COLO829 (cell line): ENCODE data around the gene KRTAP20-2.

Experiments used
- DNase-seq: peaks from one replicate; pipeline ENCODE4 v3.0.0; 2012; ENCODE audit warnings: low spot score

Gene KRTAP20-2

DNA sequence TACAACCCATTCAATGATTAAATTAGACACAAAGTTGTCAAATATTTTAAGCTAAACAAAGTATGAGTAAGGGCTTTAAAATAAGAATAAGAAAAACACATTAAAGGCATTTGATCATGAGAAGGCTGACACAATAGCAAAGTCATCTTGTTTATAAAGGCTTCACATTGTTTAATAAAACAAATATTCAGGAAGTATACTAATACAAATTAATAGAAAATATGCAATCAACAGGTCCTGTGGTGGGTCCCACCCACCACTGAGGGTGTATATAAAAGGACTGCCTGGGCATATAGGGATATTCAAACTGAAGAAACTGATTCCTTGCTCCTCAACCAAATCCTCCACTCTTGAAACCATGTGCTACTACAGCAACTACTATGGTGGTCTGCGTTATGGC, at the start of gene KRTAP20-2:
Gene KRTAP20-2 (plus strand): TSS at position 301 of the 400 bp plus-strand sequence. CDS start 58 bp downstream, at position 359.
- DNase-seq: no peak

DNA sequence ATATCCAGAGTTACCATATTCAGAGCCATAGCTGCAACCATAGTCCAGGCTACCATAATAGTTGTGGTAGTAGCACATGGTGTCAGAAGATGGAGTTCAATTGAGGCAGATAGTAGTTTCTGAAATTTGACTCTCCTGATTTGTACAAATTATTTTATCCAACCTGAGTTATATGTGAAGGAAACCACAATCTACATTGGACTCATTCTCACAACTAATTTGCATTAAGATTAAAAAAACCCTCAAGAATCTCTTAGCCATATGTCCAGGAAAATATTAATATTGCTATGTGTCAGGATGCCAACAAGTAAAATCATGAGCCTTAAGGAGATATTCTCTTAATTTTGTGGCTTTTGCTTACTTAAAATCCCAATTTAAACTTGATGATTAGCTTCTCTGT, 44.7 kb upstream of the KRTAP20-2 start, which contains the start of gene KRTAP22-2:
Gene KRTAP22-2 (minus strand): TSS at position 101 of the 400 bp plus-strand sequence.
- no peak for DNase-seq

DNA sequence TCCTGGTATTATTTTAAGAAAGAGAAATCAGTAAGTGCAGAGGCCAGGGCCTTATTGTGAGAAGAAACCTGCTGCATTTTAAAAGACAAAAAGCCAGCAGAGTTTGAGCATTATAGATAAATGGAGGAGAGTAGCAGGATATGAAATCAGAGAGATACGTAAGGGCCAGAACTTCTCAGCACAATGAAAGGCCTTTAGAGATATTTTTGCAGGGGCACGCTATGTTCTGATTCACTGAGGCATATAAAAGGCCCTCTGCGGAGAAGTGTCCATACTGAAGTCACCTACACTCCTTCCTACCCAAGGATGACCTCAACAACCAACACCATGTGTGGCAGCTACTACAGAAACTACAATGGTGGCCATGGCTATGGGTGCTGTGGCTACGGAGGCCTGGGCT, 42.9 kb upstream of the KRTAP20-2 start, which contains the start of gene KRTAP6-3:
Gene KRTAP6-3 (plus strand): TSS at position 301 of the 400 bp plus-strand sequence. CDS start 6 bp downstream, at position 307.
- no peak for DNase-seq

DNA sequence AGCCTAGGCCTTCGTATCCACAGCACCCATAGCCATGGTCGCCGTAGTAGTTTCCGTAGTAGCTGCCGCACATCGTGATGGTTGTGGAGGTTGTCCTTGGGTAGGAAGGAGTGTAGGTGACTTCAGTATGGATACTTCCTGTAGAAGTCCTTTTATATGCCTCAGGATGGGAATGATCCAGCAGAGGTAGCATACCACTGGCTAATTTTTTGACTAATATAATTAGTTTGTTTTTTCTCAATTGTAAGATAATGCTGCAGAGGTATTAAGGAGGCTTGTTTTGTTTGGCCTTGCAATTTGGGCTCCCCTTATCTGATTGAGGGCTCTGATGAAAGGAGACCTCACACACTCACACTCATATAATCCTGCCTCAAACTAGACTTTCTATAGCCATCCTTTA, 36.2 kb upstream of the KRTAP20-2 start, which contains the start of gene KRTAP6-2:
Gene KRTAP6-2 (minus strand): TSS at position 101 of the 400 bp plus-strand sequence. CDS start 28 bp downstream, at position 73.
- no peak for DNase-seq

DNA sequence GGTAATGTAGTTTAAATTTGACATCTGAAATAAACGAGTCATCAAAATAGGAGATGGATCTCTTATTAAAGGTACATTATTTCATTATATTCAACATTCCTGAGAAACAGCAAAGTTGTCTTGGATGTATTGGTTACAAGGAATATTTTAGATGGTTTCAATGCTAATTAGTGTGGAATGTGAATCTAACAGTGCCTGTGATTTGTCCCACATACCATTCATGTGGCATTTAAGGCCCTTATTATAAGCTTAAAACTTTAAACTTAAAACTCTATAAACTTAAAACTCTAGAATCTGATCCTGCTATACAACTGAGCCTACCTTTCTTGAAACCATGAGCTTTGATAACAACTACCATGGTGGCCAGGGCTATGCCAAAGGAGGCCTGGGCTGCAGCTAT, 34.2 kb upstream of the KRTAP20-2 start, which contains the start of gene KRTAP22-1:
Gene KRTAP22-1 (plus strand): TSS at position 301 of the 400 bp plus-strand sequence.
- no peak for DNase-seq

DNA sequence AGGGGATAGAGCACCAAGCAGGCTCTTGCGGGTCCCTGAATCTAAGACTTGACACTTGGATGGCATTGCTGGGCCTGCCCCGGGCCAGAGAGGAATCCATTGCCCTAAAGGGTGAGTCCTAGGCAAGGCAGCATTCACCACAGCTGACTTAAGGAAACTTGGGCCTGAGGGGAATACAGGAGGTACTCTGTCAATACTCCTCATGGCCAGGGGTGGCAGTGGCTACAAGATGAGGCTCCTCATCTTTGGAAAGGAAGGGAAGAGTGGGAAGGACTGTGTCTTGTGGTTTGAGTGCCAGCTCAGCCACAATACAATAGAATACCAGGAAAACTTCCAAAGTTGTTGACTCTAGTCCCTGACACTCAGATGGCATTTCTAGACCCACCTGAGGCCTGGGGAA, 29.0 kb upstream of the KRTAP20-2 start:
- DNase-seq: no peak

DNA sequence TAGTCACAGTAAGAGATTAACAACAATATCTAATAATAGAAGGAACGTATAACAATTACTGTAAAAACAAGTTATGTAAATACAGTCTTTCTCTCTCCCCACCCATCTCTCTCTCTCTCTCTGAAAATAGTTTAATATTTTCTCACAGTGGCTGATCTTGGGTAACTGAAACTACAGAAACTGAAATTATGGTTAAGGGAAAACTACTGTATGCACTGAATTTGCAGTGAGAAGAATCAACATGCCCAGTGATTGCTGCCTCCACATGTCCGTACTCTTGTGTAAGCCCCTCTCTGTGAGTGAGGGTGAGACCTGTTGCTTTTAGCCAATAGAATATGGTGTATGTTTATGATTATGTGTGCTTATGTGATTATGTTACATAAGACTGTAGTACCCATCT, 22.9 kb upstream of the KRTAP20-2 start:
- no peak for DNase-seq

DNA sequence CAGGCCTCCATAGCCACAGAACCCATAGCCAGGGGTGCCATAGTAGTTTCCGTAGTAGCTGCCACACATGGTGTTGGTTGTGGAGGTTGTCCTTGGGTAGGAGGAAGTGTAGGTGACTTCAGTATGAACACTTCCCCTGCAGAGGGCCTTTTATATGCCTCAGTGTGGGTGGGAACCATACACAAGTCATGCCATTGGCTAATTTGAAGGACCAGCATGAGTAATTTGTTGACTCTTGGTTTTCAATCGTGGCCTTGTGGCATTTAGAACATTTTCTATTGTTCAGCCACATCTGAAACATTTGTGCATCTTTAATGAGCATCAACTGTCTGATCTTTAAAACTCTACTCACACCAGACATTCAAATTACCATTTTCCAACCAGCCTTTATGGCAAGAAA, 21.2 kb upstream of the KRTAP20-2 start, which contains the start of gene KRTAP6-1:
Gene KRTAP6-1 (minus strand): TSS at position 95 of the 400 bp plus-strand sequence. CDS start 26 bp downstream, at position 69.
- no peak for DNase-seq

DNA sequence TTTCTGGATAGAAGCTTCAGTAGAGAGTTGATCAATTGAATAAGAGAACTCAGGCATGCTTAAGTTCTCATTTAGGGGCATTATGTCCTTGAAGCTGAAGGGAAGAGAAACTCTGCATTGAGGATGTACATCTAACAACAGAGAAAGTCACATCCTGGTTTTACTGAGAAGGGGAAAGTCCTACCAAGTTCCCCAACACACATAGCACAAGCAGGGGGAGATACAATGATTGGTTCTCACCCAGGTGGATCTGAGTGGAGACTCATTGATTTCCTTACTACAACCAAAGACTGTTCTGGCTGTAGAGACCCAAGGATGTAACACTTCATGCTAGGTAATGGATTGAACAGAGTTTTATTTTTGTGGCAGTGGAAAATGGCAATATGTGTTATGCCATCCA, 19.8 kb upstream of the KRTAP20-2 start:
- DNase-seq: no peak

DNA sequence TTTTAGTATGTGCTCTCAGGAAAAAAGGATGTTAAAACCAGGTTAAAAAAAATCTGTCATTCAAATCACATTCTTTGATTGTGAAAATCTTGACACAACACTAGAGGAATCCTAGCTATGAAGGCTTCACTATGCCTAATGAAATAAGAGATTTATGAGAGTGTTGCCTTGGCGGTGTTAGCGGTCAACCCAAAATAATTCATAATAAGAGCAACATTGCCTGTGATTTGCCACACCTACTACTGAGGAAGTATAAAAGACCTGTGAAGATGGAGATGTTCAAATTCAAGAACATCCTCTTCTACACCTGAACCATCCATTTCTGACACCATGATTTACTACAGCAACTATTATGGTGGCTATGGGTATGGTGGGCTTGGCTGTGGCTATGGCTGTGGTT, 18.9 kb upstream of the KRTAP20-2 start, which contains the start of gene KRTAP20-1:
Gene KRTAP20-1 (plus strand): TSS at position 301 of the 400 bp plus-strand sequence. CDS start 30 bp downstream, at position 331.
- DNase-seq: no peak

DNA sequence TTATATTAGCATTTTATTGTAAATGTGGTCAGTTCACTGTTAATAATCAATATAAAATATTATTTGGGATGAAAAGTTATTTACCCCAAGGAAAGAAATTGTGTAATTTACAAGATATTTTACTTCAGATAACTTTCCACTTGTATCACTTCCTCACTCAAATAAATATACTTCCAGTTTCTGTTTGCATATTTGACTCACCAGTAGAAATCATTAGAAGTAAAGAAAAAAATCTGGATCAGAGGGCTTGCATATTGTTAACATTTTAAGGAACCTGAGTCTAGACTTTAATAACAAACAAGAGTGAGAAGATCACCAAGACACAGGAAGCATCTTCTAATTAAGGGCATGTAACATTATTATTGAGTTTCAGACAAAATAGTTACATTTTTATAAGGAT, 14.9 kb upstream of the KRTAP20-2 start:
- DNase-seq: no peak

DNA sequence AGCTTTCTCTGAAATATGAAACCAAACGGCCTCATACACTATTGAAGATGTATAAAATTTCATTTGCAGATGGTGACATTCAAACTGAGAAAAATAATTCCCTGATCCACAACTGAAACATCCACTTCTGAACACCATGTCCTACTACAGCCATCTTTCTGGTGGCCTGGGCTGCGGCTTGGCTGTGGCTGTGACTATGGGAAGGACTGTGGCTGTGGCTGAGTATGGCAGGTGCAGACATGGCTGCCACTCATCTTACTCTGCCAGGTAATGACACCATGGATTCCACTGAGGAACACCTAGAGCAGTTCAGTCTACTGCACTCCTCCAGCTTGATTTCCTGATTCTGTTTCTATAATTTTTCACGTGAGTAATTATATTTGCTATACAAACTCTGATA, 14.5 kb upstream of the KRTAP20-2 start, which contains the start of gene KRTAP20-4:
Gene KRTAP20-4 (plus strand): TSS at position 106 of the 400 bp plus-strand sequence.
- no peak for DNase-seq

DNA sequence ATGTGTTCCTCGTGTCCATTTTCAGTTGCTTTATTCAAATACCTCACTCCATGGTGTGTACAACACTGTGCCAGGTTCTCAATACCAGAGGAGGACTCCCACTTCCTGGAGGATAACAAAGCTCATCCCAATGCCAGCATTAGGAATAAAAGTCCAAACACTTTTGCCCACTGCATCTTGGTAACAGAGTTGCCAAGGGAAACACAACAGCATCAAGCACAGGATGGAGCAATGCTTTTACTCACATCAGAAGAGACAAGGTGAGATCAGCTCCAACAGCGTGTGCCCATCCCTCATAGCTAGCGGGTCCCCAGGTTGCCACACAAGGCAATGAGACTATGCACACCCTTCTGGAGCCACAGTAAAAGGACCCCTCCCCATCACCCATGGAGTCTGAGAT, 11.6 kb upstream of the KRTAP20-2 start:
- DNase-seq: no peak

DNA sequence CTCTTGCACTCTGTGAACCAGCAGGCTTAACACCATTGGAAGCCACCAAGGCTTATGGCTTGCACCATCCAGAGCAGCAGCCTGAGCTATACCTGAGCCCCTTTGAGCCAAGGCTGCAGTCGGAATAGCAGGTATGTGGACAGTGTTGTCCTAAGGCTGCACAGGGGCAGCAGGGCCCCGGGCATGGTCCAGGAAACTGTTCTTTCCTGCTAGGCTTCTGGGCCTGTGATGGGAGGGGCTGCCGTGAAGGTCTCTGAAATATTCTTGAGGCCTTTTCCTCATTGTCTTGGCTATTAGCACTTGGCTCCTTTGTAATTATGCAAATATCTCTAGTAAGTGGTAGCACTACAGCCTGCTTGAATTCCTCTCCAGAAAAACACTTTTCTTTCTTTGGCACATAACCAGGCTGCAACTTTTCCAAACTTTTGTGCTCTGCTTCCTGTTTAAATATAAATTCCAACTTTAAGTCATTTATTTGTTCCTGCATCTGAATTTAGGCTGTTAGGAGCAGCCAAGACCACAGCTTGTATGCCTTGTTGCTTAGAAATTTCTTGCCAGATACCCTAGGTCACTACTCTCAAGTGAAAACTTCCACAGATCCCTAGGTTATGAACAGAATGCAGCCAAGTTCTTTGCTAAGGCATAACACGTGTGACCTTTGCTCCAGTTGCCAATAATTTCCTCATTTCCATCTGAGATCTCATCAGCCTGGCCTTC, 9.4 kb upstream of the KRTAP20-2 start:
- DNase-seq: no peak

DNA sequence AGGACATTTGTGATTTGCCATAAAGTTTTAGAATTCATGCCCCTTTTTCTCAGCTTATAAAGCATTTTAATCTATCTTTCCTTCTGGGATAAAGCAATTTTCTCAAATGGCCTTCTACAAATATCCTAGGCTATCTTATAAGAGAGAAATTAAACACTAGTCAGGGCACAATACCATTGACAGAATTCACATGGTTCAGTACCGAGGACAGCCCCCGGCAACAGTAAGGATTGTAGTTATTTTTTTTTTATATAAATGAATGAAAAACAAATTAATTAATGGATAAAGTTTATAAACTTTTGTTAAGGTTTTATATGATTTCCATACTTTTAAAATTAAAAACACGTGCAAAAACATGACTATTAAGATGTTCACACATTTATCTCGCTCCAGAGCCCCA, 6.9 kb upstream of the KRTAP20-2 start:
- no peak for DNase-seq

DNA sequence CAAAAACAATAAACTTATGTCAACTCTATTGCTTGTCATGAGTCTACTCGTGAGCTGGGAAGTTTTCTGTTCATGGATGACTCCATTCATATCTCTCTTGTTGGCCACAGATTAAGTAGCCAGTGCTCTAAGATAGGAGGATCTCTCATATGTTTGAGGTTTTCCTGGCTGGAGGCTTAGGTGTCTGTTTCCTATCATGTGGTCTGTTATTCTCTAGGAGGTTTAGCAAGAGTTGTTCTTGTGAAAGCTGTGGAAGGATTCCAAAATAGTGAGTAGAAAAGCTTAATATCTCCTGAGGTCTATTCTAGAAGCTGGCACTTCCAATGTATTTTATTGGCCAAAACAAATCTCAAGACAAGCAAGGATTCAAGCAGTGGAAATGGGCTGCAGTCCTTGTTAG, 5.8 kb upstream of the KRTAP20-2 start:
- DNase-seq: no peak

DNA sequence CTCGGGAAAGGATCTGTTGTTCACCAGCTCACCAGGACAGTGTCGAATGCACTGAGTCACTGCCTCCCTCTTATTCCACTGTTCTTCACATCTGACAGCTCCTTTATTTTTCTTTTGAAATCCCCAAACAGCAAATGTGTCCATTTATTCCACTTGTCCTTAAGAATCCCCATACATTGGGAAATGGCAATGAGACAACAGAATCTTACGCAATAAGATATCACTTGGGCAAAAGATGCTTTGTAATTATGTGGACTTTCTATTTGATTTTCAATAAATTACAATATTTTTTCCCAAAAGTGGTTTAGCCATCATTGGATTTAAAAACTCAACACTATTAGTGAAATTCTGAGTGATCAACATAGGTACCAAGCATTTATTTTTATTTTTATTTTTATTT, 3.7 kb downstream of the KRTAP20-2 start:
- DNase-seq: no peak

DNA sequence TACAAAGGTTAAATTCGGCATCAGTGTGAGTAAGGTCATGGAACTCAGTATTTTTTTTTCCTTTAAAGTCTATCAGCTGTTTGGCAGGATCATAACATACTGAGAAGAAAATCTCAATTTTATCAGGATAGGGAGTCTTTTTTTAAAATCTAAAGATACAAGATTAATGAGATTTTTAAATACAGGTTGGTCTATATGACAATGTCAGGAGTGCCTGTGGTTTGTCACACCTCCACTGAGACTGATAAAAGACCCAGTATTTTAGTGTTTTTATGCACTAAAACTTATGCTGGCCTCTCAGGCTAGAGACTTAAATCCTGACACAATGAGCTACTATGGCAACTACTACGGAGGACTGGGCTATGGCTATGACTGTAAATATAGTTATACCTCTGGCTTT, 7.6 kb downstream of the KRTAP20-2 start, which contains the start of gene KRTAP20-3:
Gene KRTAP20-3 (plus strand): TSS at position 301 of the 400 bp plus-strand sequence.
- no peak for DNase-seq

DNA sequence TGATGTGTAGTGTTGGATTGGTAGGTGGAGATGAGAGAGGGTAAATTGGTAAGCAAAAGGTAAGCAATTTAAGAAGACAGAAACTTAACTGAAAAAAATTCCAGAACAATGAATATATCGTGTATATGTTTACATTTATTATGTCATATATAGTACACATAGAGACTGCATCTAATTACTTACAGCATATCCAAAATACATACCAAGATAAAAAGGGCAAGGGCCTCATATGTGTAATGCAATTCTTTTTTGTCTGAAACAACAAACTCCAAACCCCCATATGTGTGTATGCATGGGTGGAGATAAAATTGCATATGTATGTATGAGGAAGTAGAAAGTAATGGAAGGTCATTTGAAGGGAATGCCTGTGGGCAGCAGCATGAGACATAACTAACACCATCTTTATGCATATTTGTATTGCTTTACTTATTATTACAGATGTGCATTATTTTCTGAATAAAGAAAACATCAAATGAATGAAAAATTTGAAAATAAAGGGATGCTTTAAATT, 12.0 kb downstream of the KRTAP20-2 start:
- DNase-seq: no peak

DNA sequence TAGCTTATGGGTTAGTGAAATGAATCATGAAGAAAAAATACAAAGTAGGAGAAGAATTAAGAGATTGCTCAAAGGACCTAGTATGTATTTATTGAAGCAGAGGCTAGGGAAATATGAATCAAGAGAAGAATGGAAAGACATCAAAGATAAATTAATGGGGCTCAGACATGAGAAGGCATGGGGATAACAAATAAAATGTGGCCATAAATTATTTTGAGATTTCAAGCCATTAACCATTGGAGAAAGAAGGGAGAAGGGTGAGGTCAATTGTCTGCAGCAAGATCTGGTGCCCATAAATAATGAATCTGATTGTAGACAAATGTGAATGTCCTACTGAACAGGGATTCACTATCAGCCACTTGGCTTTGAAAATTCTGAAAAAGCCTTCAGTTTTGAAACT, 17.9 kb downstream of the KRTAP20-2 start:
- no peak for DNase-seq

DNA sequence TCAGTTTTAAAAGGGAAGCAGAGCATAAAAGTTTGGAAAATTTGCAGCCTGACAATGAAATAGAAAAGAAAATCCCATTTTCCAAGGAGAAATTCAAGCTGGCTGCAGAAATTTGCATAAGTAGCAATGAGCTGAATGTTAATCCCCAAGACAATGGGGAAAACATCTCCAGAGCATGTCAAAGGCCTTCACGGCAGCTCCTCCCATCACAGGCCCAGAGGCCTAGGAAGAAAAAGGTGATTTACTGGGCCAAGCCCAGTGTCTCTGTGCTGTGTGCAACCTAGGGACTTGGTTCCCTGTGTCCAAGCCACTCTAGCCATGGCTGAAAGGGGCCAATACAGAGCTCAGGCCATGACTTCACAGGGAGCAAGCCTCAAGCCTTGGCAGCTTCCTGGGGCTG, 33.8 kb downstream of the KRTAP20-2 start:
- DNase-seq: no peak

DNA sequence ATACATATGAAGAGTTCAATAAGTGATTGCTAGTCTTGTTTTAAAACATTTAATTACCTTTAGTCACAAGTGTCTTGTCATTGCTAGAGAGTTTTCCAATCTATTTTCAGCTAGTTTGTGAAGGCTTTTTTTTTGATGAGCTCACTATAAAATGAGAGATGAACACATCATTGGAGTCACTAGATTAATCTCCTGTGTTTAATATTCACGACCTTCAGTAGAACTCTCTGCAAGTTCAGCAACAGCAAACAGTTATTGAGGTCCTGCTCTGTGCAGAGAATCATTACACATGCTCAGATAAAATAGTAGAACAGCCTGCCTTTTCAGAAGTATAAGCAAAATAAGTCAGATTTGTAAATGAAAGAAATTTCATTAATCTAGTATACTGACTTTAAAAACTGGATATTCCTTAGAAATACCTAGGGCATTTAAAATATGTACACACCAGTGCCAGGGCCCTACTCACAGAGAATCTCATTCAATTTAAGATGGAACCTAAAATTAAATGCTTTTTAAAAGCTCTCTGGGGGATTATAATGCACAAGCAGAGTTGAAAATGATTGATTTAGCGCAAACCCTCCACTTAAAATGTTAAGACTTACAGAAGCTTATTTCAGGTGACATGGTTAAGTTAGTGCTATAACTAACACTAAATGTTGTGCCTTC, 38.1 kb downstream of the KRTAP20-2 start:
- no peak for DNase-seq

DNA sequence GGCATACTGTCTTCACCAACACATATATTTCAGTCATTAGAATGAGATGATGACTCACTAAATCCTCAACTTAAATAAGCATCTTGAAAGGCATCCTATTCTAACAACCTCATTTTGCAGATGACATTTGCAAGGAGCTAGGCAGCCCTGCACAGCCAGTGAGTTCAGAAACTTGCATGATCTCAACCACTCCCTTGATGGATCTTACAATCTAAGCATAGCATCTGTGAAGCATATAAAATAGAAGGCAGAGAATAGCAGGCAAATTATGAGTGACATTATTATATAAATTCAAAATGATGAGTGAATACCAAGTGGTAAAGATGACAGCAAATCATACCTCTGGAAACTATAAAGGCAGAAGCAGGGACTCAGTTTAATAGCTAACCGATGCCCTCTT, 39.3 kb downstream of the KRTAP20-2 start:
- DNase-seq: no peak
